H9 (cell line): ENCODE results near the gene ENC1. TPM values are rescaled to one million over a fixed set of nuclear protein-coding genes. Genes with fewer than 3 reads are reported as not detected.

Source experiments
- DNase-seq: peaks from one replicate; pipeline ENCODE4 v3.0.0-alpha.2; 2017
- H2AFZ ChIP-seq: one replicate; pipeline ENCODE4 v1.6.1; 2013; ENCODE audit warnings: mild to moderate bottlenecking, low read length, control low read depth, moderate library complexity
- H2AK5ac ChIP-seq: 2 replicates; pipeline ENCODE4 v1.6.1; 2013; ENCODE audit warnings: low read length, control low read depth, mixed read lengths; ENCODE audit not compliant: insufficient read length
- H2BK120ac ChIP-seq: one replicate; pipeline ENCODE4 v1.6.1; 2013; ENCODE audit warnings: low read depth, mild to moderate bottlenecking, low read length, control low read depth, inconsistent platforms; ENCODE audit not compliant: poor library complexity, severe bottlenecking
- H2BK12ac ChIP-seq: 2 replicates; pipeline ENCODE4 v1.6.1; 2013; ENCODE audit warnings: low read length, control low read depth, mixed read lengths, low read depth; ENCODE audit not compliant: insufficient read length
- H2BK15ac ChIP-seq: 2 replicates; pipeline ENCODE4 v1.6.1; 2013; ENCODE audit warnings: low read depth, low read length, control low read depth
- H2BK20ac ChIP-seq: one replicate; pipeline ENCODE4 v1.6.1; 2013; ENCODE audit warnings: low read depth, mild to moderate bottlenecking, low read length, control low read depth, inconsistent platforms; ENCODE audit not compliant: poor library complexity, severe bottlenecking
- H2BK5ac ChIP-seq: 2 replicates; pipeline ENCODE4 v1.6.1; 2013; ENCODE audit warnings: low read length, control low read depth, mixed read lengths; ENCODE audit not compliant: insufficient read length
- H3K14ac ChIP-seq: 2 replicates; pipeline ENCODE4 v1.6.1; 2013; ENCODE audit warnings: low read length, control low read depth; ENCODE audit not compliant: insufficient read depth
- H3K18ac ChIP-seq: 2 replicates; pipeline ENCODE4 v1.6.1; 2013; ENCODE audit warnings: low read depth, mild to moderate bottlenecking, mixed read lengths, low read length, control low read depth; ENCODE audit not compliant: insufficient read length
- H3K23ac ChIP-seq: 2 replicates; pipeline ENCODE4 v1.6.1; 2013; ENCODE audit warnings: low read length, control low read depth, mixed read lengths, low read depth; ENCODE audit not compliant: insufficient read length
- H3K23me2 ChIP-seq: 2 replicates; pipeline ENCODE4 v1.6.1; 2013; ENCODE audit warnings: low read depth, mild to moderate bottlenecking, mixed read lengths, low read length, control low read depth; ENCODE audit not compliant: insufficient read length, poor library complexity, severe bottlenecking
- H3K27ac ChIP-seq: 2 replicates; pipeline ENCODE4 v1.5.1; 2013; ENCODE audit warnings: low read length, control low read depth, mixed read lengths, low read depth; ENCODE audit not compliant: insufficient read length
- H3K27me3 ChIP-seq: 2 replicates; pipeline ENCODE4 v1.6.1; 2013; ENCODE audit warnings: low read length, control low read depth, inconsistent platforms; ENCODE audit not compliant: insufficient read depth
- H3K4ac ChIP-seq: 2 replicates; pipeline ENCODE4 v1.6.1; 2013; ENCODE audit warnings: low read depth, mild to moderate bottlenecking, control low read depth, inconsistent platforms, low read length, moderate library complexity
- H3K4me1 ChIP-seq: 2 replicates; pipeline ENCODE4 v1.6.1; 2013; ENCODE audit warnings: low read length, control low read depth, inconsistent platforms; ENCODE audit not compliant: insufficient read depth
- H3K4me2 ChIP-seq: 2 replicates; pipeline ENCODE4 v1.6.1; 2013; ENCODE audit warnings: low read length, control low read depth, mixed read lengths; ENCODE audit not compliant: insufficient read length, insufficient read depth
- H3K56ac ChIP-seq: 2 replicates; pipeline ENCODE4 v1.6.1; 2013; ENCODE audit warnings: low read depth, mild to moderate bottlenecking, mixed read lengths, low read length, control low read depth; ENCODE audit not compliant: insufficient read length
- H3K79me1 ChIP-seq: 2 replicates; pipeline ENCODE4 v1.6.1; 2013; ENCODE audit warnings: low read depth, mild to moderate bottlenecking, moderate library complexity, low read length, control low read depth, inconsistent platforms; ENCODE audit not compliant: insufficient read depth, poor library complexity, severe bottlenecking
- H3K79me2 ChIP-seq: 2 replicates; pipeline ENCODE4 v1.6.1; 2013; ENCODE audit warnings: low read length, control low read depth, inconsistent platforms; ENCODE audit not compliant: insufficient read depth
- H3K9ac ChIP-seq: 2 replicates; pipeline ENCODE4 v1.6.1; 2013; ENCODE audit warnings: low read length, control low read depth, mixed read lengths; ENCODE audit not compliant: insufficient read length; ENCODE audit errors: extremely low read depth
- H3K9me3 ChIP-seq: one replicate; pipeline ENCODE4 v1.6.1; 2013; ENCODE audit warnings: low read depth, low read length, inconsistent platforms; ENCODE audit not compliant: control insufficient read depth
- H3T11ph ChIP-seq: one replicate; pipeline ENCODE4 v1.6.1; 2013; ENCODE audit warnings: mild to moderate bottlenecking, low read length, control low read depth, inconsistent platforms
- H4K20me1 ChIP-seq: one replicate; pipeline ENCODE4 v1.6.1; 2013; ENCODE audit not compliant: control insufficient read depth, insufficient read length, insufficient read depth
- H4K5ac ChIP-seq: 2 replicates; pipeline ENCODE4 v1.6.1; 2013; ENCODE audit warnings: low read depth, mild to moderate bottlenecking, mixed read lengths, low read length, control low read depth; ENCODE audit not compliant: insufficient read length
- H4K8ac ChIP-seq: replicated peaks from 2 replicates; pipeline ENCODE4 v1.6.1; 2013; ENCODE audit warnings: low read length, control low read depth, mixed read lengths, low read depth; ENCODE audit not compliant: insufficient read length
- H4K91ac ChIP-seq: 2 replicates; pipeline ENCODE4 v1.6.1; 2013; ENCODE audit warnings: low read depth, mild to moderate bottlenecking, moderate library complexity, mixed read lengths, low read length, control low read depth; ENCODE audit not compliant: insufficient read length
- H3K27ac Mint-ChIP-seq, 3 experiments: 2 replicates in 2 of 3; 3 replicates in 1 of 3; pipeline ENCODE4 v1.8.0; 2020 to 2021; ENCODE audit warnings: mixed read lengths in 3 of 3, mild to moderate bottlenecking in 1 of 3, moderate library complexity in 1 of 3
- H3K27me3 Mint-ChIP-seq: 2 replicates; pipeline ENCODE4 v1.8.0; 2021; ENCODE audit warnings: low read depth, mild to moderate bottlenecking, moderate library complexity, mixed read lengths
- H3K36me3 Mint-ChIP-seq, 3 experiments: 2 replicates in 2 of 3; 3 replicates in 1 of 3; pipeline ENCODE4 v1.8.0; 2020 to 2021; ENCODE audit warnings: low read depth in 3 of 3, mixed read lengths in 3 of 3; ENCODE audit not compliant: insufficient read depth in 1 of 3
- H3K4me1 Mint-ChIP-seq, 2 experiments: 2 replicates each; pipeline ENCODE4 v1.8.0; 2020; ENCODE audit warnings: mixed read lengths in 2 of 2
- H3K4me3 Mint-ChIP-seq, 2 experiments: 2 replicates in 1 of 2; 3 replicates in 1 of 2; pipeline ENCODE4 v1.8.0; 2020 to 2021; ENCODE audit warnings: mild to moderate bottlenecking in 2 of 2, mixed read lengths in 2 of 2, moderate library complexity in 1 of 2
- H3K9me3 Mint-ChIP-seq, 2 experiments: 2 replicates in 1 of 2; 3 replicates in 1 of 2; pipeline ENCODE4 v1.8.0; 2020; ENCODE audit warnings: mild to moderate bottlenecking in 2 of 2, mixed read lengths in 2 of 2, moderate library complexity in 1 of 2
- CTCF ChIP-seq: fragments of 200-600 bp; sonication (generic); conservative IDR thresholded peaks from 3 replicates; pipeline ENCODE4 v1.8.0; 2021; ENCODE audit warnings: antibody characterized with exemption, mild to moderate bottlenecking
- WGBS: extraction: QIAGEN DNeasy Blood & Tissue Kit; methylation state at CpG from one replicate; pipeline ENCODE4 v1.1.7; 2013; ENCODE audit warnings: missing lambda C conversion rate, low lambda C conversion rate, mixed read lengths; ENCODE audit not compliant: insufficient read length; ENCODE audit errors: extremely low coverage; 5-methylcytosine and 5-hydroxymethylcytosine counted together
- total RNA-seq: library from RNA; stranded (reverse); gene quantifications from 2 replicates; pipeline ENCODE4 v1.2.1, GENCODE V29; 2021

ENC1 gene
- total RNA-seq, 1 experiment from 2014 or later: 14.4 TPM

- Histone ChIP-seq H3K9ac (no peak overlapping the region), H2BK20ac (no peak overlapping the region), H3K23me2 (no peaks in the 10 kb centered on the region), H4K8ac (no peak overlapping the region), H3T11ph (no peak overlapping the region), H3K79me1 (no peaks in the 10 kb centered on the region), H3K14ac (no peak overlapping the region), H2BK120ac (no peak overlapping the region), H3K18ac (no peak overlapping the region), H2BK12ac (no peak overlapping the region), H3K27me3 (no peaks in the 10 kb centered on the region), H3K9me3 (no peaks in the 10 kb centered on the region), H4K5ac (no peak overlapping the region), H3K79me2 (no peaks in the 10 kb centered on the region), H2BK15ac (no peak overlapping the region), H3K4ac (no peak overlapping the region), H3K56ac (no peak overlapping the region), H2AFZ (no peak overlapping the region), H3K27ac (no peak overlapping the region), H3K4me1 (no peaks in the 10 kb centered on the region), H3K23ac (no peak overlapping the region), H4K91ac (no peak overlapping the region), H3K4me2 (no peak overlapping the region), H2AK5ac (no peak overlapping the region), H2BK5ac (no peak overlapping the region), H4K20me1 (no peaks in the 10 kb centered on the region)
- peaks cover 3% of the 10 kb centered on the region for H3K27me3 Mint-ChIP-seq
- no peak overlapping the region for H3K4me3 Mint-ChIP-seq
- H3K36me3 Mint-ChIP-seq: no peaks in the 10 kb centered on the region; a peak in 1 of 7 replicates
- DNase-seq: no peak
- H3K9me3 Mint-ChIP-seq: no peaks in the 10 kb centered on the region; a peak in 1 of 5 replicates
- peaks cover 22 to 24% of the 10 kb centered on the region in 2 experiments for H3K4me1 Mint-ChIP-seq
- no CpG with 5 or more reads among the region's 4 CpGs for WGBS
- no peak overlapping the region for H3K27ac Mint-ChIP-seq
- no peak for TF ChIP-seq CTCF
Measured at GRCh38 chr5:74595143-74595925, 45.2 kb downstream of the ENC1 start.
